Measurements from ENCODE around the gene MAPT.
A peak's percentile ranks its signal among the peaks of the same experiment; 100 is the strongest.

Gene MAPT

GRCh38 chr17:46037722-46038255 is 143.4 kb downstream of the MAPT start:
- no peak for DNase-seq

- DNase-seq: no peak
These were observed 144.1 kb downstream of the MAPT start for GRCh38 chr17:46038414-46038813.

- DNase-seq: no peak
These were observed 144.6 kb downstream of the MAPT start for GRCh38 chr17:46038937-46039336.

- no peak for DNase-seq
These were observed 145.3 kb downstream of the MAPT start for GRCh38 chr17:46039592-46040186.

- DNase-seq: no peak
These were observed 147.9 kb downstream of the MAPT start for GRCh38 chr17:46042246-46042645.

GRCh38 chr17:46042925-46043324 is 148.6 kb downstream of the MAPT start:
- DNase-seq: no peak

GRCh38 chr17:46043606-46044005 is 149.3 kb downstream of the MAPT start:
- DNase-seq: no peak

- DNase-seq: no peak
These were observed 150.1 kb downstream of the MAPT start for GRCh38 chr17:46044286-46044928.

GRCh38 chr17:46044989-46045388 is 150.6 kb downstream of the MAPT start:
- DNase-seq: no peak

GRCh38 chr17:46045639-46046038 is 151.3 kb downstream of the MAPT start:
- DNase-seq: no peak

GRCh38 chr17:46046957-46047356 is 152.6 kb downstream of the MAPT start:
- DNase-seq: no peak

- no peak for DNase-seq
These were observed 153.0 kb downstream of the MAPT start for GRCh38 chr17:46047398-46047797.

- DNase-seq: no peak
These were observed 153.5 kb downstream of the MAPT start for GRCh38 chr17:46047856-46048255.

- no peak for DNase-seq
These were observed 155.3 kb downstream of the MAPT start for GRCh38 chr17:46049656-46050055.

- DNase-seq: no peak
These were observed 159.7 kb downstream of the MAPT start for GRCh38 chr17:46053911-46054534.

GRCh38 chr17:46056800-46057304 is 162.5 kb downstream of the MAPT start:
- DNase-seq: peak; percentile 20

GRCh38 chr17:46057366-46057765 is 163.0 kb downstream of the MAPT start:
- DNase-seq: no peak

GRCh38 chr17:46059486-46059885 is 165.1 kb downstream of the MAPT start:
- no peak for DNase-seq

- DNase-seq: no peak
These were observed 166.1 kb downstream of the MAPT start for GRCh38 chr17:46060461-46060860.

GRCh38 chr17:46061435-46061834 is 167.1 kb downstream of the MAPT start:
- no peak for DNase-seq

- no peak for DNase-seq
These were observed 168.9 kb downstream of the MAPT start for GRCh38 chr17:46063241-46063640.

GRCh38 chr17:46064460-46064859 is 170.1 kb downstream of the MAPT start:
- no peak for DNase-seq

- DNase-seq: no peak
These were observed 177.4 kb downstream of the MAPT start for GRCh38 chr17:46071796-46072195.

- no peak for DNase-seq
These were observed 178.6 kb downstream of the MAPT start for GRCh38 chr17:46072998-46073397.

Data from NK-92 treated with Interleukin-12 subunit alpha and Interleukin-12 subunit beta, amount 100 ng/mL, for 24 hours (cell line).